Measurements from ENCODE around the gene HNRNPDL. TPM values are rescaled to one million over a fixed set of nuclear protein-coding genes. Genes with fewer than 3 reads are reported as not detected.

HNRNPDL gene
- polyA plus RNA-seq, 1 experiment: 275 TPM

DNA sequence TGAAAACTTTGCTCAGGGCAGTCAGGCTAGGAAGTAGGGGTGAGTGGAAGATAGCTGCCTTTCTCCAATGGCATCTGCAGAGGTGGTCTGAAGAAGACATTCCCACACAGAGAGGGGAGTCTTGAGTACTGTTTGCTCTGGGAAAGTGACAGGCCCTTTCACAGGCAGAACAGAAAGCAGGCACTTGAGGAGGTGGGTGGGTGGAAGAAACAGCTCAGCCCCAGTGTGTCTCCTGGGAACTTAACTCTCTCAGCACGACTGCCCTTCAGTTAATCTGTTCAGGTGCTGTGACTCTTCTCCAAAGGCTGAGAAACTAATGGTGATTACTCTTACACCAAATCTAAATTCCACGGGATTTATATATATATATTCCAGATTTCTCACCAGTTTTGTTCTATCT lies 28.5 kb upstream of the HNRNPDL start:
- H3K9me3 ChIP-seq (ENCODE audit: control insufficient read depth, insufficient read depth, low read length): no peaks in the 10 kb centered on the region
- no peak overlapping the region for H3K4me3 ChIP-seq (ENCODE audit: low read depth, low read length)
- TF ChIP-seq, protein P1, sequence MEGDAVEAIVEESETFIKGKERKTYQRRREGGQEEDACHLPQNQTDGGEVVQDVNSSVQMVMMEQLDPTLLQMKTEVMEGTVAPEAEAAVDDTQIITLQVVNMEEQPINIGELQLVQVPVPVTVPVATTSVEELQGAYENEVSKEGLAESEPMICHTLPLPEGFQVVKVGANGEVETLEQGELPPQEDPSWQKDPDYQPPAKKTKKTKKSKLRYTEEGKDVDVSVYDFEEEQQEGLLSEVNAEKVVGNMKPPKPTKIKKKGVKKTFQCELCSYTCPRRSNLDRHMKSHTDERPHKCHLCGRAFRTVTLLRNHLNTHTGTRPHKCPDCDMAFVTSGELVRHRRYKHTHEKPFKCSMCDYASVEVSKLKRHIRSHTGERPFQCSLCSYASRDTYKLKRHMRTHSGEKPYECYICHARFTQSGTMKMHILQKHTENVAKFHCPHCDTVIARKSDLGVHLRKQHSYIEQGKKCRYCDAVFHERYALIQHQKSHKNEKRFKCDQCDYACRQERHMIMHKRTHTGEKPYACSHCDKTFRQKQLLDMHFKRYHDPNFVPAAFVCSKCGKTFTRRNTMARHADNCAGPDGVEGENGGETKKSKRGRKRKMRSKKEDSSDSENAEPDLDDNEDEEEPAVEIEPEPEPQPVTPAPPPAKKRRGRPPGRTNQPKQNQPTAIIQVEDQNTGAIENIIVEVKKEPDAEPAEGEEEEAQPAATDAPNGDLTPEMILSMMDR (IDR thresholded peaks at IDR 0.05; ENCODE audit: low read depth, low read length): no peak
- no peak for DNase-seq (ENCODE audit: low read depth, low spot score)
- ChIA-PET POLR2A (no interaction called here), CTCF (interaction anchor here (13.8 kb wide), 1 partner anchor 282 kb away, joined by 196 read pairs; no protein-coding TSS in a partner anchor)
- no peaks in the 10 kb centered on the region for H3K27me3 ChIP-seq (ENCODE audit: control insufficient read depth, insufficient read depth, low read length)
- no peak overlapping the region for H3K27ac ChIP-seq (ENCODE audit: low read depth, low read length)

DNA sequence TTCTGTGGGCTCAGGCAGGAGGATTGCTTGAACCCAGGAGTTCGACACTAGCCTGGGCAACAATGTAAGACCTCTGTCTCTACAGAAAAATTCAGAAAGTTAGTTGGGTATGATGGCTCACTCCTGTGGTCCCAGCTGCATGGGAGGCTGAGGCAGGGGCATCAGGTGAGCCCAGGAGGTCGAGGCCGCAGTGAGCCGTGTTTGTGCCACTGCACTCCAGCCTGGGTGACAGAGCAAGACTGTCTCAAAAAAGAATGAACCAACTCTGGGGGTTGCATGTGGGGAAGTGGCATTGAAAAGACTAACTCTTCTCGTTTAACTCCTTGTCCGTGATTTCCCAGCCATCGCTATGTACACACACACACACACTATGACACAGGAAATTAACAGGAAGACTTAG lies 27.0 kb upstream of the HNRNPDL start:
- TF ChIP-seq, protein P1 (IDR thresholded peaks at IDR 0.05; ENCODE audit: low read depth, low read length): no peak
- POLR2A ChIA-PET: no interaction called here

DNA sequence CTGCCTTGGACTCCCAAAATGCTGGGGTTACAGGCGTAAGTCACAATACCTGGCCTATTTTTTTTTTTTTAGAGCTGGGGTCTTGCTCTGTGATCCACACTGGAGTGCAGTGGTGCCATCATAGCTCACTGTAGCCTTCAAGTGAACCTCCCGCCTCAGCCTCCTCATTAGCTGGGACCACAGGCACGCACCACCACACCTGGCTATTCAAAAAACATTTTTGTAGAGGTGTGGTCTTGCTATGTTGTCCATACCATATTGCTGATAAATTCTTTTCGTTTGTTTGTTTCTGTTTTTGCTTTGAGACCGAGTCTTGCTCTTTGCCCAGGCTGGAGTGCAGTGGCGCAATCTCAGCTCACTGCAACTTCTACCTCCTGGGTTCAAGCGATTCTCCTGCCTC lies 21.8 kb upstream of the HNRNPDL start:
- DNase-seq (ENCODE audit: low read depth, low spot score): no peak
- no peak overlapping the region for H3K4me3 ChIP-seq (ENCODE audit: low read depth, low read length)
- no peaks in the 10 kb centered on the region for H3K9me3 ChIP-seq (ENCODE audit: control insufficient read depth, insufficient read depth, low read length)
- H3K27me3 ChIP-seq (ENCODE audit: control insufficient read depth, insufficient read depth, low read length): no peaks in the 10 kb centered on the region
- TF ChIP-seq, protein P1 (IDR thresholded peaks at IDR 0.05; ENCODE audit: low read depth, low read length): no peak
- POLR2A ChIA-PET: no interaction called here
- CTCF ChIA-PET: interaction anchor here (2.2 to 3.4 kb wide), 2 partner anchors 10 to 287 kb away, joined by 9 to 14 read pairs; no protein-coding TSS in a partner anchor
- no peak overlapping the region for H3K27ac ChIP-seq (ENCODE audit: low read depth, low read length)

More for the DNA sequence above, 27.0 kb upstream of the HNRNPDL start:
- H3K27me3 ChIP-seq (ENCODE audit: control insufficient read depth, insufficient read depth, low read length): no peaks in the 10 kb centered on the region
- no peak for DNase-seq (ENCODE audit: low read depth, low spot score)
- H3K4me3 ChIP-seq (ENCODE audit: low read depth, low read length): no peak overlapping the region
- CTCF ChIA-PET: no interaction called here
- H3K27ac ChIP-seq (ENCODE audit: low read depth, low read length): no peak overlapping the region
- H3K9me3 ChIP-seq (ENCODE audit: control insufficient read depth, insufficient read depth, low read length): no peaks in the 10 kb centered on the region

DNA sequence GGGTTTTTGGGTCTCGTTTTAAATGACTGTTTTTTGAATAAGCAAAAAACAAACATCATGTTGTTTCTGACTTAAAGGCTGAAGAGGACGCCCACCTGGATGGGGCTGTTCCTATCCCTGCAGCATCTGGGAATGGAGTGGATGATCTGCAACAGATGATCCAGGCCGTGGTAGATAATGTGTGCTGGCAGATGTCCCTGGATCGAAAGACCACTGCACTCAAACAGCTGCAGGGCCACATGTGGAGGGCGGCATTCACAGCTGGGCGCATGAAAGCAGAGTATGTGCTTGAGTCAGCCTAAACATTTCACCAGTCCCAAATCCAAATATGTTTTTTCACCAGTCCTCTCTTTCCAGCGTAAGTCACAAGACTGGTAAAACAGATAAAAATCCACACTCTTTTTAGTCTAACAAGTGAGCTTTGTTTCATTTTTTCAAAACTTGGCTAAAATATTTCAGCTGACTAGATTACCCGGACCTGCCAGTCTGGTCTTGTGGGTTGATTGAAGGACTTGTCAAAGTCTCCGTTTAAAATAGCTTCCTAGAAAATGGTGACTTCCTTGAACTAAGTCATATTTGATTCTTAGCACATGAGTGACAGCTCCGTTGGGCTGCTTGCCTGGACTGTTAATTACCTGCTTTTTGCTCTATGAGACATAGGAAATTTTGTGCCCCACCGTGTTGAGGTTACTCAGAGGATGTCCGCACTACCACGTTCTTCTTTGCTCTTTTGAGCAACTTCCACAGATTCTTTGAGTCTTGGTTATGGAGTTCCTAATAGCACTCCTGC lies 20.9 kb upstream of the HNRNPDL start:
- CTCF ChIA-PET: interaction anchor here (1.1 to 3.4 kb wide), 3 partner anchors 11 to 289 kb away, joined by 3 to 14 read pairs (median 9); no protein-coding TSS in a partner anchor
- POLR2A ChIA-PET: no interaction called here
- H3K4me3 ChIP-seq (ENCODE audit: low read depth, low read length): no peak overlapping the region
- H3K9me3 ChIP-seq (ENCODE audit: control insufficient read depth, insufficient read depth, low read length): no peaks in the 10 kb centered on the region
- DNase-seq (ENCODE audit: low read depth, low spot score): no peak
- TF ChIP-seq, protein P1 (IDR thresholded peaks at IDR 0.05; ENCODE audit: low read depth, low read length): no peak
- H3K27me3 ChIP-seq (ENCODE audit: control insufficient read depth, insufficient read depth, low read length): no peaks in the 10 kb centered on the region
- no peak overlapping the region for H3K27ac ChIP-seq (ENCODE audit: low read depth, low read length)

DNA sequence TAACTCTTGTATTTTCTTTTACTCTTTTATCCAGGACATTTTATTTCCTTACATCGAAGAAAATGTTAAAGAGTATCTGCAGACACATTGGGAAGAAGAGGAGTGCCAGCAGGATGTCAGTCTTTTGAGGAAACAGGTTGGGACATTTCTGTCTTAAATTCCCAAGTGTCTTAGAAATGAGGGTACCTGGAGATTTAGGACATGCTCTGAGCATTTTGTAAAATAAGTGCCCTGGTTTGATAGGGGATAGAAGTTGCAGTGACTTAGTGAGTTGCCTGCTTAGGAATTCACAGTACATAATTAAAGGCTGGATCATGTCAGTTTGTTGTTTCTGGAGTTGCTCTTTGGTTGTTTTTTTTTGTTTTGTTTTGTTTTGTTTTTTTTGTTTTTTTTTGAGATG lies 17.6 kb upstream of the HNRNPDL start:
- H3K4me3 ChIP-seq (ENCODE audit: low read depth, low read length): no peak overlapping the region
- DNase-seq (ENCODE audit: low read depth, low spot score): no peak
- ChIA-PET CTCF (interaction anchor here (1.3 kb wide), 1 partner anchor 19 kb away, joined by 3 read pairs; no protein-coding TSS in a partner anchor), POLR2A (interaction anchor here (1.0 kb wide), 1 partner anchor 14 kb away, joined by 3 read pairs; no protein-coding TSS in a partner anchor)
- H3K27me3 ChIP-seq (ENCODE audit: control insufficient read depth, insufficient read depth, low read length): no peaks in the 10 kb centered on the region
- TF ChIP-seq, protein P1 (IDR thresholded peaks at IDR 0.05; ENCODE audit: low read depth, low read length): no peak
- H3K27ac ChIP-seq (ENCODE audit: low read depth, low read length): no peak overlapping the region
- no peaks in the 10 kb centered on the region for H3K9me3 ChIP-seq (ENCODE audit: control insufficient read depth, insufficient read depth, low read length)
